Ishikawa (cell line): ENCODE measurements around the gene DALRD3.
A peak's percentile ranks its signal among the peaks of the same experiment; 100 is the strongest.

Experiments used
- CEBPB ChIP-seq: IDR thresholded peaks from 2 replicates; pipeline ENCODE4 v1.6.1; 2012
- CREB1 ChIP-seq: IDR thresholded peaks from 2 replicates; pipeline ENCODE4 v1.6.1; 2012; ENCODE audit warnings: low read depth
- EGR1 ChIP-seq: IDR thresholded peaks from 2 replicates; pipeline ENCODE4 v1.6.1; 2012
- EP300 ChIP-seq: IDR thresholded peaks from 2 replicates; pipeline ENCODE4 v1.6.1; 2012; ENCODE audit warnings: borderline replicate concordance
- FOXM1 ChIP-seq: IDR thresholded peaks from 2 replicates; pipeline ENCODE4 v1.6.1; 2012; ENCODE audit warnings: low read depth, borderline replicate concordance
- MAX ChIP-seq: IDR thresholded peaks from 2 replicates; pipeline ENCODE4 v1.6.1; 2012
- NFIC ChIP-seq: IDR thresholded peaks from 2 replicates; pipeline ENCODE4 v1.6.1; 2012
- RAD21 ChIP-seq: IDR thresholded peaks from 2 replicates; pipeline ENCODE4 v1.6.1; 2012; ENCODE audit warnings: low read depth
- REST ChIP-seq: IDR thresholded peaks from 2 replicates; pipeline ENCODE4 v1.6.1; 2012; ENCODE audit warnings: low read depth, mild to moderate bottlenecking
- TAF1 ChIP-seq: IDR thresholded peaks from 2 replicates; pipeline ENCODE4 v1.6.1; 2012; ENCODE audit warnings: low read depth, mild to moderate bottlenecking
- TCF12 ChIP-seq: IDR thresholded peaks from 2 replicates; pipeline ENCODE4 v1.6.1; 2012; ENCODE audit warnings: low read depth
- TEAD4 ChIP-seq: IDR thresholded peaks from 2 replicates; pipeline ENCODE4 v1.6.1; 2012
- USF1 ChIP-seq: IDR thresholded peaks from 2 replicates; pipeline ENCODE4 v1.6.1; 2012
- YY1 ChIP-seq: IDR thresholded peaks from 2 replicates; pipeline ENCODE4 v1.6.1; 2012; ENCODE audit warnings: low read depth
- ZBTB7A ChIP-seq: IDR thresholded peaks from 2 replicates; pipeline ENCODE4 v1.6.1; 2012; ENCODE audit warnings: low read depth

DALRD3 gene

GRCh38 chr3:49022688-49023171, 4.3 kb upstream of the DALRD3 start:
- TF ChIP-seq CREB1 (no peak), REST (no peak), ZBTB7A (no peak), TEAD4 (no peak), RAD21 (no peak), CEBPB (no peak), USF1 (no peak), TAF1 (no peak), FOXM1 (no peak), TCF12 (no peak)

GRCh38 chr3:49021813-49022687, 3.7 kb upstream of the DALRD3 start, which contains the start of gene NDUFAF3:
TSS of gene NDUFAF3 (plus strand) at chr3:49022121. CDS start at chr3:49022145, 24 bp downstream.
- TF ChIP-seq EP300 (peak; percentile 4; the same call in 1 of the 2 replicates), MAX (peak; percentile 70), REST (no peak), CEBPB (no peak; the same call in 1 of the 2 replicates), USF1 (no peak), RAD21 (no peak), NFIC (no peak; the same call in 1 of the 2 replicates), TAF1 (peak; percentile 82), TEAD4 (no peak; the same call in 1 of the 2 replicates), ZBTB7A (no peak), EGR1 (no peak), TCF12 (peak; percentile 67; the same call in 1 of the 2 replicates), FOXM1 (no peak), CREB1 (peak; percentile 47; the same call in 1 of the 2 replicates), YY1 (peak; percentile 90)

GRCh38 chr3:49021213-49021812, 2.9 kb upstream of the DALRD3 start:
- peak; percentile 61 for TF ChIP-seq CREB1
- TF ChIP-seq EGR1: peak; percentile 63
- TF ChIP-seq USF1: peak; percentile 6; the same call in 1 of the 2 replicates
- no peak; the same call in 1 of the 2 replicates for TF ChIP-seq ZBTB7A
- TF ChIP-seq TEAD4: no peak; the same call in 1 of the 2 replicates
- no peak; the same call in none of the 2 replicates for TF ChIP-seq MAX
- TF ChIP-seq RAD21: no peak
- peak; percentile 28; the same call in 1 of the 2 replicates for TF ChIP-seq NFIC
- peak; percentile 85; the same call in 1 of the 2 replicates for TF ChIP-seq TAF1
- TF ChIP-seq FOXM1: no peak; the same call in 1 of the 2 replicates
- TF ChIP-seq TCF12: no peak
- peak; percentile 67 for TF ChIP-seq YY1
- TF ChIP-seq REST: no peak
- no peak for TF ChIP-seq CEBPB
- TF ChIP-seq EP300: no peak
